ENCODE data around the gene AMPD2. TPM values are rescaled to one million over a fixed set of nuclear protein-coding genes. Genes with fewer than 3 reads are reported as not detected.

The AMPD2 gene
- total RNA-seq (2022) (34.0 and 54.6 TPM in 2 replicates), Bru-seq, nascent RNA (percentile 48 among the genes with signal in this experiment), BruChase-seq, experiment 1, labeled RNA remaining after a 6-hour chase (percentile 65 among the genes with signal in this experiment), BruChase-seq, experiment 2, labeled RNA remaining after a 2-hour chase (percentile 63 among the genes with signal in this experiment)
- long read RNA-seq, transcript AMPD2-202 (18 exons, 3,728 nt) = major isoform, 6 of 15 reads
- long read RNA-seq, partial matches to known transcripts = 2 of 15 reads
- long read RNA-seq, other reads (novel, unspliced or antisense) = 6 of 15 reads

GRCh38 chr1:109619576-109620400 is at the start of gene AMPD2, which contains the start of gene GNAT2:
AMPD2 (plus strand) TSS chr1:109619837; CDS start chr1:109621176, 1,339 bp downstream.
GNAT2 (minus strand) TSS chr1:109619616; CDS start chr1:109612870, 6,746 bp downstream.
- H3K27me3 Mint-ChIP-seq (ENCODE audit: unreplicated experiment) = no peaks in the 10 kb centered on the region
- intact Hi-C loops (cut with micrococcal nuclease; ENCODE audit: unreplicated experiment) = loop anchor here (5.0 kb wide), 1 partner anchor 72 kb away; the partner anchor contains the start of gene GNAI3
- H3K36me3 Mint-ChIP-seq (ENCODE audit: insufficient read depth, unreplicated experiment) = peaks cover 36% of the 10 kb centered on the region
- BruUV-seq (replicated peaks) = TSS peak; percentile 69
- H3K9me3 Mint-ChIP-seq (ENCODE audit: low read depth, unreplicated experiment) = no peaks in the 10 kb centered on the region
- peak within 1 kb of the TSS; percentile 94 for H3K27ac Mint-ChIP-seq (ENCODE audit: unreplicated experiment)
- TF ChIP-seq CTCF (IDR thresholded peaks at IDR 0.05; ENCODE audit: unreplicated experiment) = no peak
- H3K4me1 Mint-ChIP-seq (ENCODE audit: low read depth, unreplicated experiment) = peaks cover 35% of the 10 kb centered on the region
- peak; percentile 78 for DNase-seq
- CTCF ChIA-PET = interaction anchor here (0.6 to 1.5 kb wide), 5 partner anchors 10 to 1844 kb away, joined by 3 to 8 read pairs (median 4); no protein-coding TSS in a partner anchor
- peak within 1 kb of the TSS; percentile 93 for H3K4me3 Mint-ChIP-seq (ENCODE audit: low read depth, unreplicated experiment)

GRCh38 chr1:109570414-109570813 is 49.2 kb upstream of the AMPD2 start:
- BruUV-seq (replicated peaks) = no TSS peak
- TF ChIP-seq CTCF (IDR thresholded peaks at IDR 0.05; ENCODE audit: unreplicated experiment) = no peak
- Mint-ChIP-seq H3K27me3 (ENCODE audit: unreplicated experiment) (no peaks in the 10 kb centered on the region), H3K36me3 (ENCODE audit: insufficient read depth, unreplicated experiment) (no peaks in the 10 kb centered on the region), H3K9me3 (ENCODE audit: low read depth, unreplicated experiment) (no peaks in the 10 kb centered on the region), H3K4me1 (ENCODE audit: low read depth, unreplicated experiment) (peaks cover 20% of the 10 kb centered on the region), H3K27ac (ENCODE audit: unreplicated experiment) (no peak overlapping the region), H3K4me3 (ENCODE audit: low read depth, unreplicated experiment) (no peak overlapping the region)
- CTCF ChIA-PET = interaction anchor here (0.6 to 1.7 kb wide), 4 partner anchors 21 to 414 kb away, joined by 3 to 7 read pairs (median 4); partner anchors contain the start of genes AHCYL1 and GNAI3
- DNase-seq = peak; percentile 27
- intact Hi-C loops (cut with micrococcal nuclease; ENCODE audit: unreplicated experiment) = no loop called here

- no peaks in the 10 kb centered on the region for H3K9me3 Mint-ChIP-seq (ENCODE audit: low read depth, unreplicated experiment)
- DNase-seq = no peak
- no TSS peak for BruUV-seq (replicated peaks)
- no peak for TF ChIP-seq CTCF (IDR thresholded peaks at IDR 0.05; ENCODE audit: unreplicated experiment)
- intact Hi-C loops (cut with micrococcal nuclease; ENCODE audit: unreplicated experiment) = no loop called here
- peaks cover 12% of the 10 kb centered on the region for H3K36me3 Mint-ChIP-seq (ENCODE audit: insufficient read depth, unreplicated experiment)
- CTCF ChIA-PET = no interaction called here
- H3K27ac Mint-ChIP-seq (ENCODE audit: unreplicated experiment) = no peak overlapping the region
- no peaks in the 10 kb centered on the region for H3K27me3 Mint-ChIP-seq (ENCODE audit: unreplicated experiment)
- no peak overlapping the region for H3K4me3 Mint-ChIP-seq (ENCODE audit: low read depth, unreplicated experiment)
- H3K4me1 Mint-ChIP-seq (ENCODE audit: low read depth, unreplicated experiment) = peaks cover 13% of the 10 kb centered on the region
Measured at GRCh38 chr1:109573785-109574184, 45.9 kb upstream of the AMPD2 start.

- peaks cover 12% of the 10 kb centered on the region for H3K36me3 Mint-ChIP-seq (ENCODE audit: insufficient read depth, unreplicated experiment)
- BruUV-seq (replicated peaks) = no TSS peak
- CTCF ChIA-PET = interaction anchor here (0.5 to 0.6 kb wide), 2 partner anchors 65 to 90 kb away, joined by 3 read pairs; no protein-coding TSS in a partner anchor
- intact Hi-C loops (cut with micrococcal nuclease; ENCODE audit: unreplicated experiment) = no loop called here
- no peak overlapping the region for H3K27ac Mint-ChIP-seq (ENCODE audit: unreplicated experiment)
- TF ChIP-seq CTCF (IDR thresholded peaks at IDR 0.05; ENCODE audit: unreplicated experiment) = no peak
- no peak for DNase-seq
- no peaks in the 10 kb centered on the region for H3K4me1 Mint-ChIP-seq (ENCODE audit: low read depth, unreplicated experiment)
- no peaks in the 10 kb centered on the region for H3K9me3 Mint-ChIP-seq (ENCODE audit: low read depth, unreplicated experiment)
- H3K4me3 Mint-ChIP-seq (ENCODE audit: low read depth, unreplicated experiment) = no peak overlapping the region
- H3K27me3 Mint-ChIP-seq (ENCODE audit: unreplicated experiment) = no peaks in the 10 kb centered on the region
Measured at GRCh38 chr1:109578947-109579443, 40.6 kb upstream of the AMPD2 start.

All from Calu3 (cell line).